ENCODE data around the gene POLR1E.
A peak's percentile ranks its signal among the peaks of the same experiment; 100 is the strongest.
"Not testable (repeated sequence)": the region's sequence is repeated elsewhere in the genome, so short reads cannot be mapped to it uniquely, and the experiment has no call there.

POLR1E gene

GRCh38 chr9:37509536-37509935, 23.8 kb downstream of the POLR1E start:
- Histone ChIP-seq H3K9me2 (replicated peaks; ENCODE audit: insufficient read depth, low read length) (no peaks in the 10 kb centered on the region), H4K20me1 (ENCODE audit: low read depth, low read length) (no peaks in the 10 kb centered on the region), H2AFZ (ENCODE audit: low read depth, low read length, severe bottlenecking) (no peak overlapping the region), H3F3A (ENCODE audit: insufficient read depth) (peaks cover 21% of the 10 kb centered on the region), H3K4me2 (ENCODE audit: low read depth, low read length, poor library complexity, severe bottlenecking) (no peak overlapping the region), H3K27ac (ENCODE audit: low read depth, low read length) (no peak overlapping the region), H3K79me2 (ENCODE audit: insufficient read depth, low read length) (no peaks in the 10 kb centered on the region), H3K4me3 (ENCODE audit: insufficient read depth, low read length, poor library complexity, severe bottlenecking) (no peak overlapping the region), H3K9ac (ENCODE audit: low read length) (no peak overlapping the region), H3K36me3 (ENCODE audit: low read length) (no peaks in the 10 kb centered on the region), H3K9me3 (ENCODE audit: insufficient read depth, low read length) (no peaks in the 10 kb centered on the region), H3K27me3 (ENCODE audit: low read length) (no peaks in the 10 kb centered on the region)
- no peak for TF ChIP-seq EZH2phosphoT487 (conservative IDR thresholded peaks at IDR 0.05; ENCODE audit: low read length)
- no peak for TF ChIP-seq CTCF (IDR thresholded peaks at IDR 0.05; ENCODE audit: insufficient read depth, low read length, poor library complexity, severe bottlenecking)

GRCh38 chr9:37510053-37510452, 24.3 kb downstream of the POLR1E start:
- not testable (repeated sequence) for H2AFZ ChIP-seq (ENCODE audit: low read depth, low read length, severe bottlenecking); H3K9me2 ChIP-seq (replicated peaks; ENCODE audit: insufficient read depth, low read length); H3K79me2 ChIP-seq (ENCODE audit: insufficient read depth, low read length); H3K4me2 ChIP-seq (ENCODE audit: low read depth, low read length, poor library complexity, severe bottlenecking); H3K9me3 ChIP-seq (ENCODE audit: insufficient read depth, low read length); H3K27me3 ChIP-seq (ENCODE audit: low read length); H4K20me1 ChIP-seq (ENCODE audit: low read depth, low read length); H3K9ac ChIP-seq (ENCODE audit: low read length); H3K4me3 ChIP-seq (ENCODE audit: insufficient read depth, low read length, poor library complexity, severe bottlenecking); H3K36me3 ChIP-seq (ENCODE audit: low read length)
- Histone ChIP-seq H3F3A (ENCODE audit: insufficient read depth) (peaks cover 21% of the 10 kb centered on the region), H3K27ac (ENCODE audit: low read depth, low read length) (peak overlapping the region; percentile 2; the same call in 1 of the 2 replicates)

GRCh38 chr9:37511016-37512010, 25.6 kb downstream of the POLR1E start:
- Histone ChIP-seq H3K36me3 (ENCODE audit: low read length) (no peaks in the 10 kb centered on the region), H3K9ac (ENCODE audit: low read length) (no peak overlapping the region), H3K27me3 (ENCODE audit: low read length) (no peaks in the 10 kb centered on the region), H3K4me3 (ENCODE audit: insufficient read depth, low read length, poor library complexity, severe bottlenecking) (no peak overlapping the region), H3K27ac (ENCODE audit: low read depth, low read length) (0 out of 2 replicates have a peak overlapping the region, but pooled peaks have one; percentile 2), H3K9me2 (replicated peaks; ENCODE audit: insufficient read depth, low read length) (no peaks in the 10 kb centered on the region), H4K20me1 (ENCODE audit: low read depth, low read length) (no peaks in the 10 kb centered on the region), H3F3A (ENCODE audit: insufficient read depth) (peaks cover 17% of the 10 kb centered on the region), H3K4me2 (ENCODE audit: low read depth, low read length, poor library complexity, severe bottlenecking) (no peak overlapping the region), H2AFZ (ENCODE audit: low read depth, low read length, severe bottlenecking) (no peak overlapping the region), H3K79me2 (ENCODE audit: insufficient read depth, low read length) (no peaks in the 10 kb centered on the region), H3K9me3 (ENCODE audit: insufficient read depth, low read length) (no peaks in the 10 kb centered on the region)
- TF ChIP-seq EZH2phosphoT487 (conservative IDR thresholded peaks at IDR 0.05; ENCODE audit: low read length) (no peak), CTCF (IDR thresholded peaks at IDR 0.05; ENCODE audit: insufficient read depth, low read length, poor library complexity, severe bottlenecking) (peak; percentile 25)

GRCh38 chr9:37512437-37512836, 26.7 kb downstream of the POLR1E start:
- no peaks in the 10 kb centered on the region for H3K9me3 ChIP-seq (ENCODE audit: insufficient read depth, low read length)
- no peak overlapping the region for H3K4me3 ChIP-seq (ENCODE audit: insufficient read depth, low read length, poor library complexity, severe bottlenecking)
- no peaks in the 10 kb centered on the region for H3K27me3 ChIP-seq (ENCODE audit: low read length)
- H3K79me2 ChIP-seq (ENCODE audit: insufficient read depth, low read length) = no peaks in the 10 kb centered on the region
- no peak overlapping the region for H3K4me2 ChIP-seq (ENCODE audit: low read depth, low read length, poor library complexity, severe bottlenecking)
- H3F3A ChIP-seq (ENCODE audit: insufficient read depth) = peaks cover 12% of the 10 kb centered on the region; the same call in 1 of the 2 replicates
- H3K36me3 ChIP-seq (ENCODE audit: low read length) = no peaks in the 10 kb centered on the region
- H4K20me1 ChIP-seq (ENCODE audit: low read depth, low read length) = no peaks in the 10 kb centered on the region
- TF ChIP-seq CTCF (IDR thresholded peaks at IDR 0.05; ENCODE audit: insufficient read depth, low read length, poor library complexity, severe bottlenecking) (no peak), EZH2phosphoT487 (conservative IDR thresholded peaks at IDR 0.05; ENCODE audit: low read length) (no peak)
- H2AFZ ChIP-seq (ENCODE audit: low read depth, low read length, severe bottlenecking) = no peak overlapping the region
- no peak overlapping the region for H3K27ac ChIP-seq (ENCODE audit: low read depth, low read length)
- H3K9ac ChIP-seq (ENCODE audit: low read length) = no peak overlapping the region
- no peaks in the 10 kb centered on the region for H3K9me2 ChIP-seq (replicated peaks; ENCODE audit: insufficient read depth, low read length)

- H3F3A ChIP-seq (ENCODE audit: insufficient read depth) = peaks cover 12% of the 10 kb centered on the region; the same call in 1 of the 2 replicates
- not testable (repeated sequence) for H3K9me2 ChIP-seq (replicated peaks; ENCODE audit: insufficient read depth, low read length); H4K20me1 ChIP-seq (ENCODE audit: low read depth, low read length); H3K27ac ChIP-seq (ENCODE audit: low read depth, low read length); H3K27me3 ChIP-seq (ENCODE audit: low read length); H2AFZ ChIP-seq (ENCODE audit: low read depth, low read length, severe bottlenecking); H3K9me3 ChIP-seq (ENCODE audit: insufficient read depth, low read length); H3K4me2 ChIP-seq (ENCODE audit: low read depth, low read length, poor library complexity, severe bottlenecking); H3K9ac ChIP-seq (ENCODE audit: low read length); H3K36me3 ChIP-seq (ENCODE audit: low read length); H3K4me3 ChIP-seq (ENCODE audit: insufficient read depth, low read length, poor library complexity, severe bottlenecking); H3K79me2 ChIP-seq (ENCODE audit: insufficient read depth, low read length)
These were observed 28.7 kb downstream of the POLR1E start for GRCh38 chr9:37514415-37514814.

All from SU-DHL-6 (cell line).